Mammary epithelial cell (primary cell): ENCODE measurements around the gene IL2RA.

ENCODE experiments used
- EZH2 ChIP-seq: IDR thresholded peaks from 2 replicates; pipeline ENCODE4 v1.6.1; 2012; ENCODE audit warnings: low read length, inconsistent platforms, borderline replicate concordance
- TF ChIP-seq, protein P1 (sequence below), 2 donors: IDR thresholded peaks in 1 of 2; conservative IDR thresholded peaks in 1 of 2; 2 replicates each; pipeline ENCODE4 v1.5.1; 2011 to 2012; ENCODE audit warnings: inconsistent platforms in 2 of 2, low read length in 2 of 2, mild to moderate bottlenecking in 2 of 2, control low read depth in 1 of 2, low read depth in 1 of 2; ENCODE audit not compliant: insufficient read depth in 1 of 2; ENCODE audit errors: extremely low read depth in 1 of 2

DNA sequence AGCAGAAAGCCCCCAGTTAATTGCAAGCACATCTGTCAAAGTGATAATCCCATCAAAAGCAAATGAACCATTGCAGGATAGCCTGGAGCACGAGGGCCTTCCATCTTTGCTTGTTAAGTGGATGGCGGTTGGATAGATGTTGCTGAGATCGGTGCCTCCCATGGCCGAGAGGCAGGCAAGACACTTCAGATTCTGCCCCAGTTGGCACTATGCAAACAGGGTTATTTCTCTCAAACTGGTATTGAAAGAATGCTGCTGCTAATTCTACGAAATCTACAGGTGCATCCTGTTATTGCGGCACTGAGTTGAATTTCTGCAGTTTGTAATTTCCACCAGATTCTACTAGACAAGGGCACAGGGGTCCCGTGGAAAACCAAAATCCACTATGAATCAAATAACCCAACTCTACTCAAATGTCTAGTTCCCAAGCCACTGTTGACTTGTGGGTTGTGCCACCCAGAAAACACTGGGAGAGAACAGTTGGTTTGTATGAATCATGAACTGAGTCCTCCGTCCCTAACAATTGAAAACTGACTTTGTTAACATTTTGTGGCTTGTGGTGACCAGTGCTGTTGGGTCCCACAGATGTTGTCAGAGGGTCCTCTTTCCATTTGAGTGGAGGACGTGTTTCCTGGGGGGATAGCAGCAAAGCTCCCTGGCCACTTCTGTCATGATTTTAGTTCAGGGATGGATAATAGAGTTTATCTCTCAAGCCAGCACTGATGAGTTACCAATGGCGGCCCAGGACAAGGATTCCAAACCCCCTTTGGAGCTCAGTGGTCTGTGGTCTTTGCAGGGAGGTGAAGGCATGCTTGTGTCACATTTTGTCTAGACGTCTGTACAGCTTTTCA is 7.1 kb upstream of the IL2RA start:
- TF ChIP-seq, protein P1, sequence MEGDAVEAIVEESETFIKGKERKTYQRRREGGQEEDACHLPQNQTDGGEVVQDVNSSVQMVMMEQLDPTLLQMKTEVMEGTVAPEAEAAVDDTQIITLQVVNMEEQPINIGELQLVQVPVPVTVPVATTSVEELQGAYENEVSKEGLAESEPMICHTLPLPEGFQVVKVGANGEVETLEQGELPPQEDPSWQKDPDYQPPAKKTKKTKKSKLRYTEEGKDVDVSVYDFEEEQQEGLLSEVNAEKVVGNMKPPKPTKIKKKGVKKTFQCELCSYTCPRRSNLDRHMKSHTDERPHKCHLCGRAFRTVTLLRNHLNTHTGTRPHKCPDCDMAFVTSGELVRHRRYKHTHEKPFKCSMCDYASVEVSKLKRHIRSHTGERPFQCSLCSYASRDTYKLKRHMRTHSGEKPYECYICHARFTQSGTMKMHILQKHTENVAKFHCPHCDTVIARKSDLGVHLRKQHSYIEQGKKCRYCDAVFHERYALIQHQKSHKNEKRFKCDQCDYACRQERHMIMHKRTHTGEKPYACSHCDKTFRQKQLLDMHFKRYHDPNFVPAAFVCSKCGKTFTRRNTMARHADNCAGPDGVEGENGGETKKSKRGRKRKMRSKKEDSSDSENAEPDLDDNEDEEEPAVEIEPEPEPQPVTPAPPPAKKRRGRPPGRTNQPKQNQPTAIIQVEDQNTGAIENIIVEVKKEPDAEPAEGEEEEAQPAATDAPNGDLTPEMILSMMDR (conservative IDR thresholded peaks at IDR 0.05 in 1 of 2, IDR thresholded peaks at IDR 0.05 in 1 of 2; ENCODE audit: extremely low read depth in 1 of 2, insufficient read depth in 1 of 2, low read depth in 1 of 2, low read length in 2 of 2), result no peak
- TF ChIP-seq EZH2, result no peak
